WTC11 (cell line): ENCODE data around the gene C4orf50. TPM values are rescaled to one million over a fixed set of nuclear protein-coding genes. Genes with fewer than 3 reads are reported as not detected.

Source experiments
- ATAC-seq: fragments of 200-7000 bp; cut with Tn5 transposase; 2 replicates; pipeline ENCODE4 v1.10.0; 2021; ENCODE audit warnings: mild to moderate bottlenecking, moderate library complexity
- CTCF ChIA-PET: fragments of 300-600 bp; sonication (Branson Sonifier 250); formaldehyde crosslinking; loops from one replicate; lab custom pipeline; 2021; ENCODE audit warnings: antibody characterized with exemption; lab: Charles Lee
- POLR2A ChIA-PET: fragments of 350-600 bp; sonication (Branson Sonifier 250); formaldehyde crosslinking; loops from one replicate; lab custom pipeline; 2021; ENCODE audit warnings: antibody characterized with exemption; lab: Charles Lee
- DNase-seq: peaks from one replicate; pipeline ENCODE4 v3.0.0; 2021; ENCODE audit warnings: low spot score
- H3K27ac Mint-ChIP-seq: 2 replicates; pipeline ENCODE4 v1.8.0; 2021; ENCODE audit warnings: mixed read lengths
- H3K27me3 Mint-ChIP-seq: 2 replicates; pipeline ENCODE4 v1.8.0; 2021; ENCODE audit warnings: low read depth, mild to moderate bottlenecking, moderate library complexity, mixed read lengths
- H3K36me3 Mint-ChIP-seq: 2 replicates; pipeline ENCODE4 v1.8.0; 2021; ENCODE audit warnings: mixed read lengths
- H3K4me1 Mint-ChIP-seq: 2 replicates; pipeline ENCODE4 v1.8.0; 2022; ENCODE audit warnings: mixed read lengths
- H3K4me3 Mint-ChIP-seq: 2 replicates; pipeline ENCODE4 v1.8.0; 2021; ENCODE audit warnings: mild to moderate bottlenecking, moderate library complexity, mixed read lengths
- H3K9me3 Mint-ChIP-seq: 2 replicates; pipeline ENCODE4 v1.8.0; 2021; ENCODE audit warnings: mixed read lengths
- AFF4 ChIP-seq: sonication (generic); formaldehyde crosslinking; IDR thresholded peaks from 2 replicates; pipeline ENCODE4 v1.8.1; 2023; ENCODE audit warnings: mild to moderate bottlenecking, missing genetic modification reagents, borderline replicate concordance
- CBFB ChIP-seq: sonication (generic); formaldehyde crosslinking; IDR thresholded peaks from 2 replicates; pipeline ENCODE4 v1.8.1; 2022; ENCODE audit warnings: mild to moderate bottlenecking, low read depth, missing genetic modification reagents
- ESRRA ChIP-seq: sonication (generic); formaldehyde crosslinking; IDR thresholded peaks from 2 replicates; pipeline ENCODE4 v1.8.1; 2022; ENCODE audit warnings: mild to moderate bottlenecking, missing genetic modification reagents, borderline replicate concordance
- FOXP1 ChIP-seq: sonication (generic); formaldehyde crosslinking; IDR thresholded peaks from 2 replicates; pipeline ENCODE4 v1.8.0; 2022; ENCODE audit warnings: missing genetic modification reagents, mild to moderate bottlenecking, moderate library complexity, borderline replicate concordance
- JAZF1 ChIP-seq: fragments of 250-450 bp; sonication (Bioruptor Pico); IDR thresholded peaks from 2 replicates; pipeline ENCODE4 v1.9.0; 2021; ENCODE audit warnings: moderate library complexity, mild to moderate bottlenecking, inconsistent platforms
- NR1H2 ChIP-seq: sonication (generic); formaldehyde crosslinking; IDR thresholded peaks from 2 replicates; pipeline ENCODE4 v1.9.0; 2021; ENCODE audit warnings: mild to moderate bottlenecking, moderate library complexity, missing genetic modification reagents
- OVOL2 ChIP-seq: fragments of 250-450 bp; sonication (Bioruptor Pico); IDR thresholded peaks from 2 replicates; pipeline ENCODE4 v1.9.0; 2021; ENCODE audit warnings: mild to moderate bottlenecking, borderline replicate concordance
- RELA ChIP-seq: sonication (generic); formaldehyde crosslinking; IDR thresholded peaks from 2 replicates; pipeline ENCODE4 v1.8.1; 2022; ENCODE audit warnings: missing genetic modification reagents, mild to moderate bottlenecking, borderline replicate concordance
- SOX15 ChIP-seq: fragments of 250-450 bp; sonication (Bioruptor Pico); IDR thresholded peaks from 2 replicates; pipeline ENCODE4 v1.9.0; 2021; ENCODE audit warnings: mild to moderate bottlenecking
- TCF7 ChIP-seq: sonication (generic); formaldehyde crosslinking; IDR thresholded peaks from 2 replicates; pipeline ENCODE4 v1.8.0; 2022; ENCODE audit warnings: mild to moderate bottlenecking, low read depth, missing genetic modification reagents, moderate library complexity
- ZNF263 ChIP-seq: sonication (generic); formaldehyde crosslinking; IDR thresholded peaks from 2 replicates; pipeline ENCODE4 v1.8.1; 2022; ENCODE audit warnings: low read depth, mild to moderate bottlenecking, moderate library complexity, missing genetic modification reagents
- ZNF317 ChIP-seq: sonication (generic); formaldehyde crosslinking; IDR thresholded peaks from 2 replicates; pipeline ENCODE4 v1.8.1; 2023; ENCODE audit warnings: low read depth, mild to moderate bottlenecking, moderate library complexity, missing genetic modification reagents, borderline replicate concordance
- ZNF423 ChIP-seq: fragments of 250-450 bp; sonication (Bioruptor Pico); IDR thresholded peaks from 2 replicates; pipeline ENCODE4 v2.1.2; 2022; ENCODE audit warnings: mild to moderate bottlenecking, moderate library complexity
- ZNF532 ChIP-seq: fragments of 250-450 bp; sonication (Bioruptor Pico); IDR thresholded peaks from 2 replicates; pipeline ENCODE4 v1.9.0; 2021; ENCODE audit warnings: mild to moderate bottlenecking, borderline replicate concordance
- total RNA-seq: library from RNA; stranded (reverse); gene quantifications from 3 replicates; pipeline ENCODE4 v1.2.3, GENCODE V29; 2021
- TF ChIP-seq, protein P1 (sequence below): sonication (generic); formaldehyde crosslinking; IDR thresholded peaks from 2 replicates; pipeline ENCODE4 v1.8.0; 2023; ENCODE audit warnings: missing genetic modification reagents
- TF ChIP-seq, protein P2 (sequence below): sonication (generic); formaldehyde crosslinking; IDR thresholded peaks from 2 replicates; pipeline ENCODE4 v1.8.0; 2022; ENCODE audit warnings: mild to moderate bottlenecking, missing genetic modification reagents
- TF ChIP-seq, protein P3 (sequence below): sonication (generic); formaldehyde crosslinking; IDR thresholded peaks from 2 replicates; pipeline ENCODE4 v1.8.1; 2022; ENCODE audit warnings: low read depth, mild to moderate bottlenecking, moderate library complexity, missing genetic modification reagents, borderline replicate concordance

The C4orf50 gene
- total RNA-seq, 1 experiment from 2014 or later = 0.17 TPM

GRCh38 chr4:5923376-5923775 is 94.9 kb downstream of the C4orf50 start (continued):
- TF ChIP-seq CBFB (CRISPR knock-in tag) (no peak), OVOL2 (CRISPR knock-in tag) (no peak), ZNF423 (CRISPR knock-in tag) (no peak), TCF7 (CRISPR knock-in tag) (no peak), JAZF1 (CRISPR knock-in tag) (no peak), ZNF317 (no peak), ZNF532 (no peak), NR1H2 (CRISPR knock-in tag) (no peak)
- TF ChIP-seq, protein P1, sequence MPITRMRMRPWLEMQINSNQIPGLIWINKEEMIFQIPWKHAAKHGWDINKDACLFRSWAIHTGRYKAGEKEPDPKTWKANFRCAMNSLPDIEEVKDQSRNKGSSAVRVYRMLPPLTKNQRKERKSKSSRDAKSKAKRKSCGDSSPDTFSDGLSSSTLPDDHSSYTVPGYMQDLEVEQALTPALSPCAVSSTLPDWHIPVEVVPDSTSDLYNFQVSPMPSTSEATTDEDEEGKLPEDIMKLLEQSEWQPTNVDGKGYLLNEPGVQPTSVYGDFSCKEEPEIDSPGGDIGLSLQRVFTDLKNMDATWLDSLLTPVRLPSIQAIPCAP (CRISPR knock-in tag) = no peak

DNA sequence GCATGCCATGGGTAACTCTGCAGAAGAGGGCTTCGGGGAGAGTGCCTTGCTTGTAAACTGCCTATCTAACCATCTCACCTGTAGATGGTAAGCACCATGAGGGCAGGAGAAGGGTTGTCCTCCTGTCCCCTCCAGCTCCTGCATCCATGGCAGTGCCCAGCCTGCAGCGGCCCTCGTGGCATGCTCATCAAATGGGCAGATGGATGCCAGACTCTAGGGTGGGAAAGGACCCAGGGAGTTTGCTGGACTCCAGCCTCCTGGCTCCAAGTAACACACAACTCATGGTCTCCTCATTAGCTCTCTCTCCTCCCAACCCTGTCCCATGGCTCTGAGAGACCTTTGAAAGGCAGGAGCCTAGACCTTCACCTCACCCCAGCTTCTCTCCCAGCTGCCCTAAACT is 95.7 kb downstream of the C4orf50 start:
- H3K4me1 Mint-ChIP-seq = peaks cover 40% of the 10 kb centered on the region
- H3K9me3 Mint-ChIP-seq = no peaks in the 10 kb centered on the region
- TF ChIP-seq SOX15 (CRISPR knock-in tag) (no peak), RELA (CRISPR knock-in tag) (no peak), AFF4 (CRISPR knock-in tag) (no peak), ESRRA (CRISPR knock-in tag) (no peak), ZNF263 (CRISPR knock-in tag) (no peak)
- peaks cover 11% of the 10 kb centered on the region; the same call in 1 of the 2 replicates for H3K27me3 Mint-ChIP-seq
- ATAC-seq (no peak), DNase-seq (no peak)
- H3K27ac Mint-ChIP-seq = no peak overlapping the region
- ChIA-PET CTCF (interaction anchor here (1.7 kb wide), 1 partner anchor 9 kb away, joined by 3 read pairs; no protein-coding TSS in a partner anchor), POLR2A (no interaction called here)
- H3K4me3 Mint-ChIP-seq = no peak overlapping the region
- no peaks in the 10 kb centered on the region for H3K36me3 Mint-ChIP-seq

DNA sequence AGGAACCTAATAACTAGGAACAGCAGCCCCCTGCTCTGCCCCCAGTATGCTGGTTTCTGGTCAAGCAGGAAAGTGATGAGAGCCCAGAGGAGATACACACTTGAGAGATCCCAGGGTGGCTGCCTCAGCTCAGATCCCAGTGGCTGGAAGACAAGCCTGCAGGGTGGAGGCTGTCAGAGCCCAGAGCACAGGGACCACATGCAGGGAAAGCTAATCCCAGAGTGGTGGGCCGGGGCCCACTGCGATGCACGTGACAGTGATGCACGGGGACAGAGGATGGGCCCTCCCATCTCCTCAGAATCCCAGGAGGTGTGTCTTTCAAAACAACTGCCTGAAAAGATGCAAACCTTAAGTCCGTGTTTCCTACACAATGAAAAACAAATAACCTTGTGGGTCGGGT is 96.2 kb downstream of the C4orf50 start:
- no peak overlapping the region for H3K27ac Mint-ChIP-seq
- TF ChIP-seq, protein P2, sequence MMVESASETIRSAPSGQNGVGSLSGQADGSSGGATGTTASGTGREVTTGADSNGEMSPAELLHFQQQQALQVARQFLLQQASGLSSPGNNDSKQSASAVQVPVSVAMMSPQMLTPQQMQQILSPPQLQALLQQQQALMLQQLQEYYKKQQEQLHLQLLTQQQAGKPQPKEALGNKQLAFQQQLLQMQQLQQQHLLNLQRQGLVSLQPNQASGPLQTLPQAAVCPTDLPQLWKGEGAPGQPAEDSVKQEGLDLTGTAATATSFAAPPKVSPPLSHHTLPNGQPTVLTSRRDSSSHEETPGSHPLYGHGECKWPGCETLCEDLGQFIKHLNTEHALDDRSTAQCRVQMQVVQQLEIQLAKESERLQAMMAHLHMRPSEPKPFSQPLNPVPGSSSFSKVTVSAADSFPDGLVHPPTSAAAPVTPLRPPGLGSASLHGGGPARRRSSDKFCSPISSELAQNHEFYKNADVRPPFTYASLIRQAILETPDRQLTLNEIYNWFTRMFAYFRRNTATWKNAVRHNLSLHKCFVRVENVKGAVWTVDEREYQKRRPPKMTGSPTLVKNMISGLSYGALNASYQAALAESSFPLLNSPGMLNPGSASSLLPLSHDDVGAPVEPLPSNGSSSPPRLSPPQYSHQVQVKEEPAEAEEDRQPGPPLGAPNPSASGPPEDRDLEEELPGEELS (CRISPR knock-in tag) = no peak
- no peak for TF ChIP-seq NR1H2 (CRISPR knock-in tag)
- no peak for TF ChIP-seq JAZF1 (CRISPR knock-in tag)
- no peak for TF ChIP-seq FOXP1 (CRISPR knock-in tag)
- TF ChIP-seq, protein P3, sequence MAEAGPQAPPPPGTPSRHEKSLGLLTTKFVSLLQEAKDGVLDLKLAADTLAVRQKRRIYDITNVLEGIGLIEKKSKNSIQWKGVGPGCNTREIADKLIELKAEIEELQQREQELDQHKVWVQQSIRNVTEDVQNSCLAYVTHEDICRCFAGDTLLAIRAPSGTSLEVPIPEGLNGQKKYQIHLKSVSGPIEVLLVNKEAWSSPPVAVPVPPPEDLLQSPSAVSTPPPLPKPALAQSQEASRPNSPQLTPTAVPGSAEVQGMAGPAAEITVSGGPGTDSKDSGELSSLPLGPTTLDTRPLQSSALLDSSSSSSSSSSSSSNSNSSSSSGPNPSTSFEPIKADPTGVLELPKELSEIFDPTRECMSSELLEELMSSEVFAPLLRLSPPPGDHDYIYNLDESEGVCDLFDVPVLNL (CRISPR knock-in tag) = no peak
- no peak for TF ChIP-seq OVOL2 (CRISPR knock-in tag)

More for the DNA sequence above, 96.2 kb downstream of the C4orf50 start:
- no peak for ATAC-seq
- peaks cover 11% of the 10 kb centered on the region; the same call in 1 of the 2 replicates for H3K27me3 Mint-ChIP-seq
- ChIA-PET POLR2A (no interaction called here), CTCF (interaction anchor here (0.6 to 1.7 kb wide), 5 partner anchors 10 to 329 kb away, joined by 3 to 4 read pairs (median 3); no protein-coding TSS in a partner anchor)
- peaks cover 41% of the 10 kb centered on the region for H3K4me1 Mint-ChIP-seq
- DNase-seq = no peak
- no peak overlapping the region for H3K4me3 Mint-ChIP-seq
- no peaks in the 10 kb centered on the region for H3K36me3 Mint-ChIP-seq
- no peaks in the 10 kb centered on the region for H3K9me3 Mint-ChIP-seq
